Measurements from ENCODE around the gene IGF2BP3. TPM values are rescaled to one million over a fixed set of nuclear protein-coding genes. Genes with fewer than 3 reads are reported as not detected.
A peak's percentile ranks its signal among the peaks of the same experiment; 100 is the strongest.

IGF2BP3 gene
- polyA plus RNA-seq, 1 donor (not counting 4 experiments of a cell fraction or from before 2014, with no cell fraction given), result 22.3 TPM

- Histone ChIP-seq H3K4me1 (ENCODE audit: control insufficient read depth, extremely low read depth, insufficient read depth, low read length) (peaks cover 4% of the 10 kb centered on the region), H3K9me3 (ENCODE audit: control insufficient read depth, low read depth, low read length) (no peaks in the 10 kb centered on the region), H3K9me1 (ENCODE audit: control insufficient read depth, extremely low read depth, insufficient read depth, low read length) (no peaks in the 10 kb centered on the region), H3K27me3 (ENCODE audit: control insufficient read depth, extremely low read depth, insufficient read depth, low read length) (no peaks in the 10 kb centered on the region), H2AFZ (ENCODE audit: control insufficient read depth, low read length) (no peak overlapping the region), H3K79me2 (ENCODE audit: control insufficient read depth, insufficient read depth, low read length) (no peaks in the 10 kb centered on the region), H3K27ac (ENCODE audit: control insufficient read depth, insufficient read depth, low read length) (no peak overlapping the region), H3K9ac (ENCODE audit: control insufficient read depth, extremely low read depth, insufficient read depth, low read length) (no peak overlapping the region), H4K20me1 (ENCODE audit: control insufficient read depth, extremely low read depth, insufficient read depth, low read length) (no peaks in the 10 kb centered on the region), H3K4me3 (ENCODE audit: control insufficient read depth in 2 of 3, extremely low read depth in 1 of 3, insufficient read depth in 2 of 3, low read depth in 1 of 3, low read length in 3 of 3) (no peak overlapping the region), H3K36me3 (ENCODE audit: control insufficient read depth in 2 of 2, extremely low read depth in 1 of 2, insufficient read depth in 2 of 2, low read length in 2 of 2) (peaks cover 0 to 2% of the 10 kb centered on the region in 2 experiments), H3K4me2 (ENCODE audit: control insufficient read depth, extremely low read depth, insufficient read depth, low read depth, low read length) (no peak overlapping the region)
- DNase-seq (ENCODE audit: low read depth, low spot score), result peak; percentile 19
- dilution Hi-C loops (cut with MboI; ENCODE audit: extremely low pct_ligation_motif_present, low sequenced_read_pairs), result no loop called here
- peak; percentile 71 for FAIRE-seq
- TF ChIP-seq EZH2 (IDR thresholded peaks at IDR 0.05; ENCODE audit: low read length), result no peak
- TF ChIP-seq CTCF (optimal IDR thresholded peaks at IDR 0.05 in 1 of 3, IDR thresholded peaks at IDR 0.05 in 1 of 3, conservative IDR thresholded peaks at IDR 0.05 in 1 of 3; ENCODE audit: extremely low read depth in 1 of 3, insufficient read depth in 2 of 3, low read length in 3 of 3), result peak; percentile 64 to 80 (median 70)
Measured at GRCh38 chr7:23277359-23277989, 192.8 kb downstream of the IGF2BP3 start.

- no peaks in the 10 kb centered on the region for H3K9me1 ChIP-seq (ENCODE audit: control insufficient read depth, extremely low read depth, insufficient read depth, low read length)
- peaks cover 4% of the 10 kb centered on the region for H3K4me1 ChIP-seq (ENCODE audit: control insufficient read depth, extremely low read depth, insufficient read depth, low read length)
- H3K9ac ChIP-seq (ENCODE audit: control insufficient read depth, extremely low read depth, insufficient read depth, low read length), result no peak overlapping the region
- no peaks in the 10 kb centered on the region for H3K9me3 ChIP-seq (ENCODE audit: control insufficient read depth, low read depth, low read length)
- FAIRE-seq, result no peak
- no peak overlapping the region for H3K27ac ChIP-seq (ENCODE audit: control insufficient read depth, insufficient read depth, low read length)
- H3K36me3 ChIP-seq (ENCODE audit: control insufficient read depth in 2 of 2, extremely low read depth in 1 of 2, insufficient read depth in 2 of 2, low read length in 2 of 2), result peaks cover 0 to 2% of the 10 kb centered on the region in 2 experiments
- H2AFZ ChIP-seq (ENCODE audit: control insufficient read depth, low read length), result no peak overlapping the region
- no peaks in the 10 kb centered on the region for H3K79me2 ChIP-seq (ENCODE audit: control insufficient read depth, insufficient read depth, low read length)
- dilution Hi-C loops (cut with MboI; ENCODE audit: extremely low pct_ligation_motif_present, low sequenced_read_pairs), result no loop called here
- H3K27me3 ChIP-seq (ENCODE audit: control insufficient read depth, extremely low read depth, insufficient read depth, low read length), result no peaks in the 10 kb centered on the region
- no peaks in the 10 kb centered on the region for H4K20me1 ChIP-seq (ENCODE audit: control insufficient read depth, extremely low read depth, insufficient read depth, low read length)
- no peak overlapping the region for H3K4me3 ChIP-seq (ENCODE audit: control insufficient read depth in 2 of 3, extremely low read depth in 1 of 3, insufficient read depth in 2 of 3, low read depth in 1 of 3, low read length in 3 of 3)
- H3K4me2 ChIP-seq (ENCODE audit: control insufficient read depth, extremely low read depth, insufficient read depth, low read depth, low read length), result no peak overlapping the region
- TF ChIP-seq EZH2 (IDR thresholded peaks at IDR 0.05; ENCODE audit: low read length) (no peak), CTCF (optimal IDR thresholded peaks at IDR 0.05 in 1 of 3, IDR thresholded peaks at IDR 0.05 in 1 of 3, conservative IDR thresholded peaks at IDR 0.05 in 1 of 3; ENCODE audit: extremely low read depth in 1 of 3, insufficient read depth in 2 of 3, low read length in 3 of 3) (no peak)
- DNase-seq (ENCODE audit: low read depth, low spot score), result no peak
Measured at GRCh38 chr7:23276947-23277346, 193.3 kb downstream of the IGF2BP3 start.

Measured in keratinocyte (primary cell).